ENCODE data around the gene BNIP3.
"Not testable (repeated sequence)": the region's sequence is repeated elsewhere in the genome, so short reads cannot be mapped to it uniquely, and the experiment has no call there.

BNIP3 gene

GRCh38 chr10:131926253-131926652 is 55.5 kb downstream of the BNIP3 start:
- TF ChIP-seq JUND (IDR thresholded peaks at IDR 0.05; ENCODE audit: low read depth): no peak
- in situ Hi-C loops (cut with HindIII; ENCODE audit: low pct_unique_long_range_greater_than_20kb, low sequenced_read_pairs): no loop called here
- no peak for DNase-seq (ENCODE audit: low read depth in 1 of 2, low spot score in 1 of 2)

- no peak for TF ChIP-seq JUND (IDR thresholded peaks at IDR 0.05; ENCODE audit: low read depth)
- in situ Hi-C loops (cut with HindIII; ENCODE audit: low pct_unique_long_range_greater_than_20kb, low sequenced_read_pairs): no loop called here
- no peak for DNase-seq (ENCODE audit: low read depth in 1 of 2, low spot score in 1 of 2)
Observed at GRCh38 chr10:131925716-131926115, 56.0 kb downstream of the BNIP3 start.

- DNase-seq (ENCODE audit: low read depth in 1 of 2, low spot score in 1 of 2): peak in 1 of 2 experiments; percentile 64
- no peak for TF ChIP-seq JUND (IDR thresholded peaks at IDR 0.05; ENCODE audit: low read depth)
- in situ Hi-C loops (cut with HindIII; ENCODE audit: low pct_unique_long_range_greater_than_20kb, low sequenced_read_pairs): no loop called here
Observed at GRCh38 chr10:131925011-131925649, 56.6 kb downstream of the BNIP3 start.

- no peak for TF ChIP-seq JUND (IDR thresholded peaks at IDR 0.05; ENCODE audit: low read depth)
- in situ Hi-C loops (cut with HindIII; ENCODE audit: low pct_unique_long_range_greater_than_20kb, low sequenced_read_pairs): no loop called here
- DNase-seq (ENCODE audit: low read depth in 1 of 2, low spot score in 1 of 2): no peak
Observed at GRCh38 chr10:131923038-131923756, 58.5 kb downstream of the BNIP3 start.

GRCh38 chr10:131921184-131921583 is 60.5 kb downstream of the BNIP3 start:
- in situ Hi-C loops (cut with HindIII; ENCODE audit: low pct_unique_long_range_greater_than_20kb, low sequenced_read_pairs): no loop called here
- no peak for TF ChIP-seq JUND (IDR thresholded peaks at IDR 0.05; ENCODE audit: low read depth)
- no peak for DNase-seq (ENCODE audit: low read depth in 1 of 2, low spot score in 1 of 2)

- no peak for DNase-seq (ENCODE audit: low read depth in 1 of 2, low spot score in 1 of 2)
- in situ Hi-C loops (cut with HindIII; ENCODE audit: low pct_unique_long_range_greater_than_20kb, low sequenced_read_pairs): no loop called here
- no peak for TF ChIP-seq JUND (IDR thresholded peaks at IDR 0.05; ENCODE audit: low read depth)
Observed at GRCh38 chr10:131920693-131921092, 61.0 kb downstream of the BNIP3 start.

GRCh38 chr10:131920151-131920550 is 61.6 kb downstream of the BNIP3 start:
- in situ Hi-C loops (cut with HindIII; ENCODE audit: low pct_unique_long_range_greater_than_20kb, low sequenced_read_pairs): no loop called here
- TF ChIP-seq JUND (IDR thresholded peaks at IDR 0.05; ENCODE audit: low read depth): no peak
- DNase-seq (ENCODE audit: low read depth in 1 of 2, low spot score in 1 of 2): no peak

- DNase-seq (ENCODE audit: low read depth in 1 of 2, low spot score in 1 of 2); in situ Hi-C loops (cut with HindIII; ENCODE audit: low pct_unique_long_range_greater_than_20kb, low sequenced_read_pairs): not testable (repeated sequence)
Observed at GRCh38 chr10:131919461-131919860, 62.3 kb downstream of the BNIP3 start.

Measured in T47D (cell line).